Activated naive CD8-positive, alpha-beta T cell treated with anti-CD3 and anti-CD28 coated beads, Interleukin-2, amount 50 U/mL, for 16 hours (primary cell): Measurements from ENCODE around the gene ITGA4.
"Not testable (repeated sequence)": the region's sequence is repeated elsewhere in the genome, so short reads cannot be mapped to it uniquely, and the experiment has no call there.

Experiments used
- DNase-seq: peaks from one replicate; pipeline ENCODE4 v3.0.0-alpha.2; 2020; ENCODE audit warnings: low read depth, low spot score

ITGA4 gene

DNA sequence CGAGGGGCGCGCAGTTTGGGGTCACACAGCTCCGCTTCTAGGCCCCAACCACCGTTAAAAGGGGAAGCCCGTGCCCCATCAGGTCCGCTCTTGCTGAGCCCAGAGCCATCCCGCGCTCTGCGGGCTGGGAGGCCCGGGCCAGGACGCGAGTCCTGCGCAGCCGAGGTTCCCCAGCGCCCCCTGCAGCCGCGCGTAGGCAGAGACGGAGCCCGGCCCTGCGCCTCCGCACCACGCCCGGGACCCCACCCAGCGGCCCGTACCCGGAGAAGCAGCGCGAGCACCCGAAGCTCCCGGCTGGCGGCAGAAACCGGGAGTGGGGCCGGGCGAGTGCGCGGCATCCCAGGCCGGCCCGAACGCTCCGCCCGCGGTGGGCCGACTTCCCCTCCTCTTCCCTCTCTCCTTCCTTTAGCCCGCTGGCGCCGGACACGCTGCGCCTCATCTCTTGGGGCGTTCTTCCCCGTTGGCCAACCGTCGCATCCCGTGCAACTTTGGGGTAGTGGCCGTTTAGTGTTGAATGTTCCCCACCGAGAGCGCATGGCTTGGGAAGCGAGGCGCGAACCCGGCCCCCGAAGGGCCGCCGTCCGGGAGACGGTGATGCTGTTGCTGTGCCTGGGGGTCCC is at the start of gene ITGA4:
Gene ITGA4 (plus strand): TSS at position 266 of the 620 bp plus-strand sequence. CDS start 269 bp downstream, at position 535.
- peak; percentile 73 for DNase-seq

- DNase-seq = no peak
These were observed 48.3 kb upstream of the ITGA4 start for GRCh38 chr2:181408861-181409260.

DNA sequence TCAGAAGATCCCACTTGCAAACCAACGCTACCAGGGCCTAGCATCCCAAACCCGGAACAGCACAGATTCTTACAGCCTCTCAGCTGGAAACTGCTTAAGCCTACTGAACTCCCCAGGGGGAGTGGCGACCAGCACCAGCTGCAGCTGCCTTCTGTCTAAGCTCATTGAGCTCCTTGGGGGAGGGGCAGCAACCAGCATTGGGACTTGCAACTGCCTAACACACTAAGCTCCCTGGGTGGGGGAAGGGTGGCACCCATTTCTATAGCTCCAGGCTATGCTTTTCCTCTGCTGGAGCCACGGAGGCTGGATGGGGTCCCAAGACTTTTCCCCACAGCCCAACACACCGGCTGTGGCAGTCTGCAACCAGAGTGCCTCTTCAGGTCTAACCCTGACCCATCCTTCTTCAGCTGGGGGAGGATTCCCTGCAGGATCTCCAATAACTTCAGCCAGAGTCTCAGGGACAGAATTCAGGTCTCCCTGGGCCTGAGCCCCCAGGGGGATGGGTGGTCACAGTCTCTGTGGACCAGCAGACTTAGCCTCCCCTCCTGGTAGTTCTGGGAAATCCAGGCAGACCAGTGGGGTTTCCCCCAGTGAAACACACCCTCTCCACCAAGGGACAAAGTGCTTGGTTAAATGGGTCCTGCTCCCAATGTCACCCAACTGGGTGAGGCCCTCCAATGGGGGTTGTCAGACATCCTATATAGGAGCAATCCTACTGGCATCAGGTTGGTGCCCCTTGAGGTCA is 45.9 kb upstream of the ITGA4 start:
- no peak for DNase-seq

- DNase-seq = no peak
These were observed 37.9 kb upstream of the ITGA4 start for GRCh38 chr2:181419129-181419855.

- no peak for DNase-seq
These were observed 36.7 kb upstream of the ITGA4 start for GRCh38 chr2:181420259-181421130.

GRCh38 chr2:181421131-181421458 is 36.1 kb upstream of the ITGA4 start:
- no peak for DNase-seq

DNA sequence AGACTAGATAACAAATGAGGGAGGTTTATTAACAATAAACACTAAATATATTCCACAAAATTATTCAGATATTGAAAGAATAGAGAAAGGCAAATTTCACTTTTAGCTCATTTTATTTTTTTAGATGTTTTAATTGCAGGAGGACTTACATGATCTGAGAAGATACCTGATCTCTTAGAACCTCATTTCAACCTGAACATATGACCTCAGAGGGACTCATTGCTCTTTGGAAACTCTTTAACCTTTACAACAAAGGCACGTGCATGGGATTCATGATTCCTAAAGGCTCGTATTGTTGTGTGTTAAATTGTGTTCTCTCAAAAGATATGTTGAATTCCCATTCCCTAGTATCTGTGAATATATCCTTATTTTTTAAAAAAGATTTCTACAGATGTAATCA is 35.7 kb upstream of the ITGA4 start:
- DNase-seq = no peak

GRCh38 chr2:181426672-181427071 is 30.5 kb upstream of the ITGA4 start:
- DNase-seq = no peak

DNA sequence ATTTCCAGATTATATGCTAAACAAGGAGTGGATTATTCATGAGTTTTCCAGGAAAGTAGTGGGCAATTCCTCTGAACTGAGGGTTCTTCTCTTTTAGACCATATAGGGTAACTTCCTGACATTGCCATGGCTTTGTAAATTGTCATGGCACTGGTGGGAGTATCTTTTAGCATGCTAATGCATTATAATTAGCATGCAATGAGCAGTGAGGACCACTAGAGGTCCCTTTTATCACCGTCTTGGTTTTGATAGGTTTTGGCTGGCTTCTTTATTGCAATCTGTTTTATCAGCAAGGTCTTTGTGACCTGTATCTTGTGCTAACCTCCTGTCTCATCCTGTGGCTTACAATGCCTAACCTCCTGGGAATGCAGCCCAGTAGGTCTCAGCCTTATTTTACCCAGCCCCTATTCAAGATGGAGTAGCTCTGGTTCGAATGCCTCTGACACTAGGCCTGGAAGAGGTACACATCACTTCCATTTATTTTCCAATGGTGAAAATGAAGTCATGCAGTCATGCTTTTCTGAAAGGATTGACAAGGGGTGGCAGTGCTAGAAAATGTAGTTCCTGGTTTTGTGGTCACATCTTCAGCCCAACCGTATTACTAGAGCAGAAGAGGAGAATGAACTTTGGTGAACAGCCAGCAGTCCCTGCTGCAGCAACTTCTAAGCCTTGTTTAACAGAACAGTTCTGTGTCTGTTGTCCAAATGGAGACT is 26.6 kb upstream of the ITGA4 start:
- DNase-seq = no peak

GRCh38 chr2:181431674-181432073 is 25.5 kb upstream of the ITGA4 start:
- DNase-seq = no peak

DNA sequence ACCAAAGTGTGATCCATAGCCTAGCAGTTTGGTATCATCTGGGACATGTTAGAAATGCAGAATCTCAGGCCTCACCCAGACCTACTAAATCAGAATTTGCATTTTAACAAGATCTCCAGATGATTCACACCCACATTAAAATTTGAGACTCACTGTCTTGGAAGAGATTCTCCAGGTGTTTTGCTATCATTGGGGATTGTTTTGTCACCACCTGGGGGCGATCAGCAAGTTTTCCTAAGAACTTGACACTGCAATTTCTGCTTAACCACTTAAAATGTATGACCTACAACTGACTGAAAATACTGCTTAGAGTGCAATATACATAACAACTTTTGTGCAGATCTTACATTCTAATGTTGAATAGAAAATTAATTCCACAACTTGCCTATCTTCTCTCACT is 18.9 kb upstream of the ITGA4 start:
- no peak for DNase-seq

GRCh38 chr2:181440344-181440743 is 16.8 kb upstream of the ITGA4 start:
- no peak for DNase-seq

DNA sequence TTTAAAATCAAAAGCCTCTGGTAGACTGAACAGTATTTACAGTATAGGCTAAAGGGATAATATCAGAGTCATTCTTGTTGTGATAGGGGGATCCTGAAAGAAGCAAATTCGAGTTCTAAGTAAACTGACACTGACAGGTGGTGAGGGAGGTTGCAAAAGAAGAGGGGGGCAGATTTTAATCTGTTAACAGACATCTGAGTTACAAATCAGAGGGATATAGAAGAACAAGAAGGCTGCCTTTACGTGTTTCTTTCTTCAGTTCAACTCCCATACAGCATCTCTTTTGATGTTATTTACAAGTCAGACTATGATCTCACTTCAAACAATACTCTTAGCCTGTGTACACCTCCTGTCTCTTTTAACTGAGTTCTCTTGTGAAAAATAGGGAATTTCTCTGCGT is 16.3 kb upstream of the ITGA4 start:
- DNase-seq = no peak

GRCh38 chr2:181441670-181442069 is 15.5 kb upstream of the ITGA4 start:
- DNase-seq = no peak

DNA sequence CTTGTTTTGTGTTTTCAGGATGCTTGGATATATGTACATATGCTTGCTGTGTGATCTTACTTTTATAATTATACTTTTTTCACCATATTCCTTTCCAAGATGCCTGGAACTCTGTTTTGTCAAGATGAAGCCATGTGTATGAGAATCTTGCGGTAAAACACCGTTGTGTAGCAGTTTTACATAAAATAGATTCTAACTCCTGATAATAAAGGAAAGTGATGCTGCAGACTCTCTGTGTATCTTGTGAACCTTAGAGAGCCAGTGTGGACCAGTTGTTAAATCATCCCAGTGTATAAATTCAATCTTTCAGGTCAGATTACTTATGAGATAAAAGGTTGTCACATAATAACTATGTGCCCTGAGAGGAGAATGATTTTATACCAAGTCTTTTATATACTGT is 12.5 kb upstream of the ITGA4 start:
- DNase-seq = no peak

DNA sequence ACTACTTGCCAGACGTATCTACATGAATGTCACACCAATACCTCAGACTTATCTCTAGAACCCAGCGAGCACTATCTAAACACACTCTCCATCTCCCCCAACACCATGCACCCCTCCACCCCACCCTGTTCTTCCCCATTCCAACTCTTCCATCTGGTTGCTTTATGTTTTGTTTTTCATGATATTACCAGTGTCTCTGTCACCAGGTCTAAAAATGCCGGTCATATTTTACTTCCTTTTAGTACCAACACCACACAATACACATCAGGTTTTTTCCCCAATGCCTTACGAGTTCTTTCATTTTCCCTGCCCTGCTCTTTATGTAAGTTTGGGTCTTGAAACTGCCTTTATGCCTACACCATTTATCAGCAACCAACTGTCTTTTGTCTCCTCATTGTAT is 10.2 kb upstream of the ITGA4 start:
- DNase-seq = no peak

DNA sequence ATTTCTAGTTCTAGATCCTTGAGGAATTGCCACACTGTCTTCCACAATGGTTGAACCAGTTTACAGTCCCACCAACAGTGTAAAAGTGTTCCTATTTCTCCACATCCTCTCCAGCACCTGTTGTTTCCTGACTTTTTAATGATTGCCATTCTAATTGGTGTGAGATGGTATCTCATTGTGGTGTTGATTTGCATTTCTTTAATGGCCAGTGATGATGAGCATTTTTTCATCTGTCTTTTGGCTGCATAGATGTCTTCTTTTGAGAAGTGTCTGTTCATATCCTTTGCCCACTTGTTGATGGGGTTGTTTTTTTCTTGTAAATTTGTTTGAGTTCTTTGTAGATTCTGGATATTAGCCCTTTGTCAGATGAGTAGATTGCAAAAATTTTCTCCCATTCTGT is 7.9 kb upstream of the ITGA4 start:
- not testable (repeated sequence) for DNase-seq

- no peak for DNase-seq
These were observed 2.3 kb upstream of the ITGA4 start for GRCh38 chr2:181454686-181455450.

DNA sequence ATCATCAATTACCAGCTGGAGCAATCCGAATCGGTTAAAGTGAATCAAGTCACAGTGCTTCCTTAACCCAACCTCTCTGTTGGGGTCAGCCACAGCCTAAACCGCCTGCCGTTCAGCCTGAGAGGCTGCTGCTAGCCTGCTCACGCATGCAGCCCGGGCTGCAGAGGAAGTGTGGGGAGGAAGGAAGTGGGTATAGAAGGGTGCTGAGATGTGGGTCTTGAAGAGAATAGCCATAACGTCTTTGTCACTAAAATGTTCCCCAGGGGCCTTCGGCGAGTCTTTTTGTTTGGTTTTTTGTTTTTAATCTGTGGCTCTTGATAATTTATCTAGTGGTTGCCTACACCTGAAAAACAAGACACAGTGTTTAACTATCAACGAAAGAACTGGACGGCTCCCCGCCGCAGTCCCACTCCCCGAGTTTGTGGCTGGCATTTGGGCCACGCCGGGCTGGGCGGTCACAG is 496 bp upstream of the ITGA4 start:
- DNase-seq = peak; percentile 34

- peak; percentile 30 for DNase-seq
These were observed 697 bp downstream of the ITGA4 start for GRCh38 chr2:181457741-181458425.
